ENCODE data around the gene MAN2B2.

GRCh38 chr4:6621556-6621927, 46.6 kb downstream of the MAN2B2 start:
- TF ChIP-seq CTCF (IDR thresholded peaks at IDR 0.05; ENCODE audit: insufficient read depth, low read length, poor library complexity, severe bottlenecking): no peak
- TF ChIP-seq EZH2phosphoT487 (conservative IDR thresholded peaks at IDR 0.05; ENCODE audit: low read length): no peak
